A673 (cell line): ENCODE data around the gene CEP85. TPM values are rescaled to one million over a fixed set of nuclear protein-coding genes. Genes with fewer than 3 reads are reported as not detected.

Experiments used
- BruUV-seq: library from RNA; stranded (reverse); fragments of 400-500 nt; replicated peaks from 2 replicates; lab custom pipeline; 2021; lab: Mats Ljungman, UMichigan
- CTCF ChIA-PET: fragments of 300-600 bp; sonication (Branson Sonifier 250); formaldehyde crosslinking; loops from one replicate; lab custom pipeline; 2022; ENCODE audit warnings: antibody characterized with exemption; lab: Charles Lee
- POLR2A ChIA-PET: fragments of 300-600 bp; sonication (Branson Sonifier 250); formaldehyde crosslinking; loops from one replicate; lab custom pipeline; 2022; ENCODE audit warnings: antibody characterized with exemption; ENCODE audit not compliant: low non-redundant PET; lab: Charles Lee
- DNase-seq: peaks from one replicate; pipeline ENCODE4 v3.0.0-alpha.2; 2015; ENCODE audit warnings: low spot score
- H3K27ac ChIP-seq: fragments of 200-600 bp; sonication (generic); 2 replicates; pipeline ENCODE4 v1.5.1; 2016; ENCODE audit warnings: mixed run types, low read depth, mild to moderate bottlenecking, mixed read lengths, antibody characterized with exemption, low read length; ENCODE audit not compliant: poor library complexity, severe bottlenecking
- H3K27me3 ChIP-seq: fragments of 200-600 bp; sonication (generic); replicated peaks from 2 replicates; pipeline ENCODE4 v1.6.1; 2017; ENCODE audit warnings: mixed run types, low read depth, mild to moderate bottlenecking, mixed read lengths, antibody characterized with exemption, low read length; ENCODE audit not compliant: insufficient read depth, poor library complexity
- H3K36me3 ChIP-seq: fragments of 200-600 bp; sonication (generic); 2 replicates; pipeline ENCODE4 v1.6.1; 2016; ENCODE audit warnings: mixed run types, mild to moderate bottlenecking, mixed read lengths, antibody characterized with exemption, low read length; ENCODE audit not compliant: insufficient read depth, poor library complexity, severe bottlenecking
- H3K4me1 ChIP-seq: fragments of 200-600 bp; sonication (generic); 2 replicates; pipeline ENCODE4 v1.6.1; 2017; ENCODE audit warnings: mixed run types, mild to moderate bottlenecking, mixed read lengths, antibody characterized with exemption, low read length; ENCODE audit not compliant: insufficient read depth, poor library complexity, severe bottlenecking
- H3K4me3 ChIP-seq: fragments of 200-600 bp; sonication (generic); 2 replicates; pipeline ENCODE4 v1.5.1; 2016; ENCODE audit warnings: low read depth, mixed run types, mild to moderate bottlenecking, mixed read lengths, low read length; ENCODE audit not compliant: poor library complexity, severe bottlenecking
- H3K9me3 ChIP-seq: fragments of 200-600 bp; sonication (generic); 2 replicates; pipeline ENCODE4 v1.6.1; 2016; ENCODE audit warnings: mixed run types, low read depth, mild to moderate bottlenecking, mixed read lengths, antibody characterized with exemption, low read length; ENCODE audit not compliant: poor library complexity, severe bottlenecking
- EZH2 ChIP-seq: fragments of 200-600 bp; sonication (generic); IDR thresholded peaks from 2 replicates; pipeline ENCODE4 v1.6.1; 2017; ENCODE audit warnings: borderline replicate concordance, low read depth, mild to moderate bottlenecking, mixed read lengths, antibody characterized with exemption, low read length; ENCODE audit not compliant: poor library complexity, severe bottlenecking
- intact Hi-C: fragments of 100-400 bp; cut with micrococcal nuclease; formaldehyde crosslinking; loops from one replicate; pipeline ENCODE4 v1.10.0; 2022; ENCODE audit not compliant: unreplicated experiment
- total RNA-seq: library from RNA; stranded (reverse); gene quantifications from 2 replicates; pipeline ENCODE4 v1.2.3, GENCODE V29; 2021
- TF ChIP-seq, protein P1 (sequence below): fragments of 300-800, 200-600 bp; sonication (generic); conservative IDR thresholded peaks from 2 replicates; pipeline ENCODE4 v1.5.1; 2017; ENCODE audit warnings: low read depth, mild to moderate bottlenecking, antibody characterized with exemption, low read length, moderate library complexity, mixed read lengths

The CEP85 gene
- total RNA-seq, 1 experiment from 2014 or later = 51.3 TPM

DNA sequence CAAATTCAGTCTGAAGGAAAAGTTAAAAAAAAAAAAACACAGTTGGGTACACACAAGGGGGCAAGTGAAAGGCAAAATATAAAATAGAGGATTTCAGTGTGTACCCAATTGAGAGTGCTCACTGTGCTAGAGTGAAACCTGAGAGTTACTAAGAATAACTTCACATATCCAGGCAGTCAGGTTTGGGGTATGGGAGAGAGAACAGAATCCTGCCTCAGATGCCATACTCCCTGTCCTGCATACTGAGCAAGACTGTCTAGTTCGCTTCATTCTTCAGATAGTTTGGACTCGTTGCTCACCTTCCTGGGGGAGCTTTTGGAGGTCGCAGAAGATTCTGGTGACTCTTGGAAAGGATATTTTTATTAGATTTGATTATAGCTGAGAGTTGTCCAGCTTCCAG lies 20.4 kb downstream of the CEP85 start:
- Histone ChIP-seq H3K4me3 (no peak overlapping the region), H3K27ac (no peak overlapping the region), H3K4me1 (no peaks in the 10 kb centered on the region), H3K36me3 (peaks cover 56% of the 10 kb centered on the region), H3K27me3 (no peaks in the 10 kb centered on the region), H3K9me3 (no peaks in the 10 kb centered on the region)
- ChIA-PET POLR2A (no interaction called here), CTCF (no interaction called here)
- no peak for DNase-seq
- TF ChIP-seq, protein P1, sequence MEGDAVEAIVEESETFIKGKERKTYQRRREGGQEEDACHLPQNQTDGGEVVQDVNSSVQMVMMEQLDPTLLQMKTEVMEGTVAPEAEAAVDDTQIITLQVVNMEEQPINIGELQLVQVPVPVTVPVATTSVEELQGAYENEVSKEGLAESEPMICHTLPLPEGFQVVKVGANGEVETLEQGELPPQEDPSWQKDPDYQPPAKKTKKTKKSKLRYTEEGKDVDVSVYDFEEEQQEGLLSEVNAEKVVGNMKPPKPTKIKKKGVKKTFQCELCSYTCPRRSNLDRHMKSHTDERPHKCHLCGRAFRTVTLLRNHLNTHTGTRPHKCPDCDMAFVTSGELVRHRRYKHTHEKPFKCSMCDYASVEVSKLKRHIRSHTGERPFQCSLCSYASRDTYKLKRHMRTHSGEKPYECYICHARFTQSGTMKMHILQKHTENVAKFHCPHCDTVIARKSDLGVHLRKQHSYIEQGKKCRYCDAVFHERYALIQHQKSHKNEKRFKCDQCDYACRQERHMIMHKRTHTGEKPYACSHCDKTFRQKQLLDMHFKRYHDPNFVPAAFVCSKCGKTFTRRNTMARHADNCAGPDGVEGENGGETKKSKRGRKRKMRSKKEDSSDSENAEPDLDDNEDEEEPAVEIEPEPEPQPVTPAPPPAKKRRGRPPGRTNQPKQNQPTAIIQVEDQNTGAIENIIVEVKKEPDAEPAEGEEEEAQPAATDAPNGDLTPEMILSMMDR = no peak
- no peak for TF ChIP-seq EZH2
- intact Hi-C loops = no loop called here
- BruUV-seq = no TSS peak

- ChIA-PET POLR2A (no interaction called here), CTCF (interaction anchor here (0.6 kb wide), 1 partner anchor 396 kb away, joined by 3 read pairs; no protein-coding TSS in a partner anchor)
- Histone ChIP-seq H3K36me3 (peaks cover 66% of the 10 kb centered on the region), H3K27me3 (no peaks in the 10 kb centered on the region), H3K4me1 (no peaks in the 10 kb centered on the region), H3K27ac (no peak overlapping the region), H3K4me3 (no peak overlapping the region), H3K9me3 (no peaks in the 10 kb centered on the region)
- no TSS peak for BruUV-seq
- intact Hi-C loops = no loop called here
- TF ChIP-seq, protein P1 = no peak
- TF ChIP-seq EZH2 = no peak
- no peak for DNase-seq
Observed at GRCh38 chr1:26257222-26257621, 23.2 kb downstream of the CEP85 start.

DNA sequence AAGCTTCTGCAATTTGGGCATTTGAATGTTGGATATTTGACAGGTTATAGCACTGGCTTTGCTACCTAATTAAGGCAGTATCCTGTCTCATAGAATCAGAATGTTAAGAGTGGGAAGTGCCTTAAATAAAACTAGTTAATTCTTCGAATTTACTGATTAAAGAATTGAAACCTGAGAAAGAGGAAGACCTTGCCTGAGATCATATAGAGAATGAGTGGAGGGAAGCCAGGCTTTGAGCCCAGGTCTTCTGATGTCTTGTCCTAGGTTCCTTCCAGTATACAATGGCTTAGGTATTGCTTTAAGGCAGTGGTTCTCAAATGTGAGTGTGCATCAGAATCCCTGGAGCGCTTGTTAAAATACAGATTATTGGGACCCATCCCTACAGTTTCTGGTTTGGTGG lies 25.0 kb downstream of the CEP85 start:
- Histone ChIP-seq H3K27ac (no peak overlapping the region), H3K27me3 (no peaks in the 10 kb centered on the region), H3K9me3 (no peaks in the 10 kb centered on the region), H3K36me3 (peaks cover 79% of the 10 kb centered on the region), H3K4me1 (no peaks in the 10 kb centered on the region), H3K4me3 (no peak overlapping the region)
- ChIA-PET POLR2A (no interaction called here), CTCF (no interaction called here)
- no TSS peak for BruUV-seq
- intact Hi-C loops = no loop called here
- no peak for DNase-seq
- TF ChIP-seq, protein P1 = no peak
- TF ChIP-seq EZH2 = no peak
